ENCODE results near the gene SRPK2. TPM values are rescaled to one million over a fixed set of nuclear protein-coding genes. Genes with fewer than 3 reads are reported as not detected.

The SRPK2 gene
- total and polyA plus RNA-seq, 4 donors: 7.8 to 19.7 (median 16.7) TPM

GRCh38 chr7:105230486-105230885 lies 158.2 kb downstream of the SRPK2 start:
- 77% methylated on average over 3 of the region's 3 CpGs for WGBS
- Histone ChIP-seq H3K27me3 (ENCODE audit: control insufficient read depth in 4 of 4, insufficient read depth in 4 of 4, low read length in 3 of 4) (no peaks in the 10 kb centered on the region), H3K9ac (ENCODE audit: low read depth in 1 of 2, low read length in 2 of 2) (no peak overlapping the region), H3K27ac (ENCODE audit: low read depth in 1 of 2, low read length in 2 of 2) (no peak overlapping the region), H3K4me3 (ENCODE audit: low read depth in 1 of 3, low read length in 3 of 3) (no peak overlapping the region), H3K9me3 (ENCODE audit: control insufficient read depth in 4 of 4, low read length in 3 of 4) (no peaks in the 10 kb centered on the region), H3K4me1 (ENCODE audit: control insufficient read depth in 4 of 4, insufficient read depth in 4 of 4, low read length in 3 of 4) (peaks cover 0 to 2% (median 0%) of the 10 kb centered on the region in 4 donors), H3K36me3 (ENCODE audit: control insufficient read depth in 4 of 4, insufficient read depth in 3 of 4, low read depth in 1 of 4, low read length in 3 of 4) (no peaks in the 10 kb centered on the region)
- TF ChIP-seq JUND (IDR thresholded peaks at IDR 0.05) (no peak), HNF4A (conservative IDR thresholded peaks at IDR 0.05) (no peak), NR2F2 (IDR thresholded peaks at IDR 0.05) (no peak), FOXA1 (IDR thresholded peaks at IDR 0.05) (no peak), GABPA (IDR thresholded peaks at IDR 0.05 in 1 of 2, conservative IDR thresholded peaks at IDR 0.05 in 1 of 2) (no peak), SP1 (IDR thresholded peaks at IDR 0.05) (no peak), RXRA (IDR thresholded peaks at IDR 0.05) (no peak), HNF4G (IDR thresholded peaks at IDR 0.05) (no peak), EGR1 (IDR thresholded peaks at IDR 0.05; ENCODE audit: low read depth in 2 of 2) (no peak), ATF3 (IDR thresholded peaks at IDR 0.05) (no peak), TAF1 (conservative IDR thresholded peaks at IDR 0.05) (no peak), YY1 (IDR thresholded peaks at IDR 0.05) (no peak), CTCF (IDR thresholded peaks at IDR 0.05; ENCODE audit: low read depth, low read length, missing input control) (no peak)
- TF ChIP-seq, protein P1, sequence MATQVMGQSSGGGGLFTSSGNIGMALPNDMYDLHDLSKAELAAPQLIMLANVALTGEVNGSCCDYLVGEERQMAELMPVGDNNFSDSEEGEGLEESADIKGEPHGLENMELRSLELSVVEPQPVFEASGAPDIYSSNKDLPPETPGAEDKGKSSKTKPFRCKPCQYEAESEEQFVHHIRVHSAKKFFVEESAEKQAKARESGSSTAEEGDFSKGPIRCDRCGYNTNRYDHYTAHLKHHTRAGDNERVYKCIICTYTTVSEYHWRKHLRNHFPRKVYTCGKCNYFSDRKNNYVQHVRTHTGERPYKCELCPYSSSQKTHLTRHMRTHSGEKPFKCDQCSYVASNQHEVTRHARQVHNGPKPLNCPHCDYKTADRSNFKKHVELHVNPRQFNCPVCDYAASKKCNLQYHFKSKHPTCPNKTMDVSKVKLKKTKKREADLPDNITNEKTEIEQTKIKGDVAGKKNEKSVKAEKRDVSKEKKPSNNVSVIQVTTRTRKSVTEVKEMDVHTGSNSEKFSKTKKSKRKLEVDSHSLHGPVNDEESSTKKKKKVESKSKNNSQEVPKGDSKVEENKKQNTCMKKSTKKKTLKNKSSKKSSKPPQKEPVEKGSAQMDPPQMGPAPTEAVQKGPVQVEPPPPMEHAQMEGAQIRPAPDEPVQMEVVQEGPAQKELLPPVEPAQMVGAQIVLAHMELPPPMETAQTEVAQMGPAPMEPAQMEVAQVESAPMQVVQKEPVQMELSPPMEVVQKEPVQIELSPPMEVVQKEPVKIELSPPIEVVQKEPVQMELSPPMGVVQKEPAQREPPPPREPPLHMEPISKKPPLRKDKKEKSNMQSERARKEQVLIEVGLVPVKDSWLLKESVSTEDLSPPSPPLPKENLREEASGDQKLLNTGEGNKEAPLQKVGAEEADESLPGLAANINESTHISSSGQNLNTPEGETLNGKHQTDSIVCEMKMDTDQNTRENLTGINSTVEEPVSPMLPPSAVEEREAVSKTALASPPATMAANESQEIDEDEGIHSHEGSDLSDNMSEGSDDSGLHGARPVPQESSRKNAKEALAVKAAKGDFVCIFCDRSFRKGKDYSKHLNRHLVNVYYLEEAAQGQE (IDR thresholded peaks at IDR 0.05): no peak
- TF ChIP-seq, protein P2, sequence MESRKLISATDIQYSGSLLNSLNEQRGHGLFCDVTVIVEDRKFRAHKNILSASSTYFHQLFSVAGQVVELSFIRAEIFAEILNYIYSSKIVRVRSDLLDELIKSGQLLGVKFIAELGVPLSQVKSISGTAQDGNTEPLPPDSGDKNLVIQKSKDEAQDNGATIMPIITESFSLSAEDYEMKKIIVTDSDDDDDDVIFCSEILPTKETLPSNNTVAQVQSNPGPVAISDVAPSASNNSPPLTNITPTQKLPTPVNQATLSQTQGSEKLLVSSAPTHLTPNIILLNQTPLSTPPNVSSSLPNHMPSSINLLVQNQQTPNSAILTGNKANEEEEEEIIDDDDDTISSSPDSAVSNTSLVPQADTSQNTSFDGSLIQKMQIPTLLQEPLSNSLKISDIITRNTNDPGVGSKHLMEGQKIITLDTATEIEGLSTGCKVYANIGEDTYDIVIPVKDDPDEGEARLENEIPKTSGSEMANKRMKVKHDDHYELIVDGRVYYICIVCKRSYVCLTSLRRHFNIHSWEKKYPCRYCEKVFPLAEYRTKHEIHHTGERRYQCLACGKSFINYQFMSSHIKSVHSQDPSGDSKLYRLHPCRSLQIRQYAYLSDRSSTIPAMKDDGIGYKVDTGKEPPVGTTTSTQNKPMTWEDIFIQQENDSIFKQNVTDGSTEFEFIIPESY (IDR thresholded peaks at IDR 0.05): no peak
- DNase-seq (ENCODE audit: low spot score): no peak

- Histone ChIP-seq H3K9me3 (ENCODE audit: control insufficient read depth in 4 of 4, low read length in 3 of 4) (no peaks in the 10 kb centered on the region), H3K27ac (ENCODE audit: low read depth in 1 of 2, low read length in 2 of 2) (no peak overlapping the region), H3K4me1 (ENCODE audit: control insufficient read depth in 4 of 4, insufficient read depth in 4 of 4, low read length in 3 of 4) (peaks cover 0 to 2% (median 0%) of the 10 kb centered on the region in 4 donors), H3K9ac (ENCODE audit: low read depth in 1 of 2, low read length in 2 of 2) (no peak overlapping the region), H3K27me3 (ENCODE audit: control insufficient read depth in 4 of 4, insufficient read depth in 4 of 4, low read length in 3 of 4) (no peaks in the 10 kb centered on the region), H3K36me3 (ENCODE audit: control insufficient read depth in 4 of 4, insufficient read depth in 3 of 4, low read depth in 1 of 4, low read length in 3 of 4) (no peaks in the 10 kb centered on the region), H3K4me3 (ENCODE audit: low read depth in 1 of 3, low read length in 3 of 3) (no peak overlapping the region)
- DNase-seq (ENCODE audit: low spot score): no peak
- WGBS: 94% methylated on average over 5 of the region's 5 CpGs
- TF ChIP-seq JUND (IDR thresholded peaks at IDR 0.05): no peak
- TF ChIP-seq HNF4G (IDR thresholded peaks at IDR 0.05): no peak
- no peak for TF ChIP-seq SP1 (IDR thresholded peaks at IDR 0.05)
- TF ChIP-seq, protein P2 (IDR thresholded peaks at IDR 0.05): no peak
- no peak for TF ChIP-seq RAD21 (IDR thresholded peaks at IDR 0.05)
- no peak for TF ChIP-seq FOXA2 (IDR thresholded peaks at IDR 0.05)
- no peak for TF ChIP-seq HNF4A (conservative IDR thresholded peaks at IDR 0.05)
- TF ChIP-seq FOXA1 (IDR thresholded peaks at IDR 0.05): no peak
- TF ChIP-seq YY1 (IDR thresholded peaks at IDR 0.05): no peak
- no peak for TF ChIP-seq CTCF (IDR thresholded peaks at IDR 0.05; ENCODE audit: low read depth, low read length, missing input control)
- TF ChIP-seq EGR1 (IDR thresholded peaks at IDR 0.05; ENCODE audit: low read depth in 2 of 2): no peak
- TF ChIP-seq ATF3 (IDR thresholded peaks at IDR 0.05): no peak
- TF ChIP-seq GABPA (IDR thresholded peaks at IDR 0.05 in 1 of 2, conservative IDR thresholded peaks at IDR 0.05 in 1 of 2): no peak
- no peak for TF ChIP-seq MAX (IDR thresholded peaks at IDR 0.05)
- TF ChIP-seq NR2F2 (IDR thresholded peaks at IDR 0.05): no peak
These were observed 159.1 kb downstream of the SRPK2 start for GRCh38 chr7:105229641-105230040.
